Muscle layer of duodenum (tissue), 2 donors: ENCODE data around the gene FOXK1.

Experiments used
- H3K27ac ChIP-seq: one replicate; pipeline ENCODE4 v1.7.0; 2013; ENCODE audit warnings: mild to moderate bottlenecking, low read length
- H3K27me3 ChIP-seq: one replicate; pipeline ENCODE4 v1.7.0; 2013; ENCODE audit warnings: low read depth, mild to moderate bottlenecking, control low read depth, low read length
- H3K36me3 ChIP-seq, 2 donors: one replicate each; pipeline ENCODE4 v1.7.0; 2013; ENCODE audit warnings: low read length in 2 of 2, control low read depth in 1 of 2, mild to moderate bottlenecking in 1 of 2; ENCODE audit not compliant: insufficient read depth in 2 of 2, control insufficient read depth in 1 of 2
- H3K4me1 ChIP-seq, 2 donors: one replicate each; pipeline ENCODE4 v1.7.0; 2013; ENCODE audit warnings: low read length in 2 of 2, mild to moderate bottlenecking in 2 of 2, control low read depth in 1 of 2, moderate library complexity in 1 of 2; ENCODE audit not compliant: insufficient read depth in 2 of 2, control insufficient read depth in 1 of 2
- H3K4me3 ChIP-seq, 2 donors: one replicate each; pipeline ENCODE4 v1.7.0; 2013; ENCODE audit warnings: low read length in 2 of 2, low read depth in 1 of 2, mild to moderate bottlenecking in 1 of 2
- H3K9me3 ChIP-seq, 2 donors: one replicate each; pipeline ENCODE4 v1.7.0; 2013; ENCODE audit warnings: low read length in 2 of 2, control low read depth in 1 of 2, mild to moderate bottlenecking in 1 of 2; ENCODE audit not compliant: control insufficient read depth in 1 of 2
- donor health status: healthy.

Gene FOXK1

DNA sequence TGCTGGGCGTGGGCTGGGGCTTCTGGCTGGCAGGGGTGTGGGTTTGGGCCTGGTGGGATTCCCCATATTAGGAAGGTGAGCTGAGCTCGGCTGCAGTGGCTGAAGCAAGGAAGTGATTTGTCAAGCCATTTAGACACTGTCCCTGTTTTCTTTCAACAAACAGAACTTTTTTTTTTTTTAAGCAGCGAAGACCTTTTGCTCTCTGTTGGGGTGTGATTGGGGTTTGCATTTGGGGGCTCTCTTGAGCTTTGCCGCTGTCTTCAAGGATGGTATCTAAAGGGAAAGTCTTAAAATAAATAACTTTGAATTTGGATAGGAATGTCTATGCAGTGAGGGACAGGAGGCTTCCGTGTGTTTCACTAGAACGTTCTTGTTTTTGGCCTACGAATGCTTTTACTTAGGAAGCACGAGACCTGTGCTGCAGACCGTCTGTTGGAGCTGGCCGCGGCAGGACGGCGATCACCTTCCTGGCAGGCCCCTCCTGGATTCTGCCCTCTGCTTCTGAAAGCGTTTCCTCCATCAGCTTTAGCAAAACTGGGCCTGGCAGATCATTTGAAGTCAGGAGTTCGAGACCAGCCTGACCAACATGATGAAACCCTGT is 43.9 kb downstream of the FOXK1 start:
- Histone ChIP-seq H3K27ac (peak overlapping the region; percentile 92), H3K4me3 (peak overlapping the region; percentile 63 to 66), H3K36me3 (peaks cover 3 to 14% of the 10 kb centered on the region in 2 donors), H3K4me1 (peaks cover 5 to 36% of the 10 kb centered on the region in 2 donors), H3K27me3 (no peaks in the 10 kb centered on the region), H3K9me3 (no peaks in the 10 kb centered on the region)

DNA sequence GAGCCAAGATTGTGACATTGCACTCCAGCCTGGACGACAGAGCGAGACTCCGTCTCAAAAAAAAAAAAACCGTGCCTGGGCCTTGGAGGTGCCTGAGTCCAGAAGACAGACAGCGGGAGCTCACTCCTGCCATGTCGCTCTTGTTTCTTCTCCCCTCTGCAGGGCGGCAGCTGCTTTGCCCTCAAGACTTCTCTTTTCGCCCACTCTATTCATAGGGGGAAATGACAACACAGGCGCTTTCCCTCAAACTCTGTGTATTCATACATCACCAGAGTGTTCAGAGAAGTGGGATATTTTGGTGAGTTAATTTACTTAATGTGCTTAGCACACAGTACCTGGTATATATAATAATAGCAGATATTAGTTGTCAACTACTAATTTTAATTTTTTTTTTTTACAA is 44.5 kb downstream of the FOXK1 start:
- H3K4me1 ChIP-seq, result peaks cover 5 to 36% of the 10 kb centered on the region in 2 donors
- peaks cover 3 to 14% of the 10 kb centered on the region in 2 donors for H3K36me3 ChIP-seq
- no peak overlapping the region for H3K27ac ChIP-seq
- no peaks in the 10 kb centered on the region for H3K27me3 ChIP-seq
- H3K4me3 ChIP-seq, result peak overlapping the region in 1 of 2 donors; percentile 63
- H3K9me3 ChIP-seq, result no peaks in the 10 kb centered on the region

DNA sequence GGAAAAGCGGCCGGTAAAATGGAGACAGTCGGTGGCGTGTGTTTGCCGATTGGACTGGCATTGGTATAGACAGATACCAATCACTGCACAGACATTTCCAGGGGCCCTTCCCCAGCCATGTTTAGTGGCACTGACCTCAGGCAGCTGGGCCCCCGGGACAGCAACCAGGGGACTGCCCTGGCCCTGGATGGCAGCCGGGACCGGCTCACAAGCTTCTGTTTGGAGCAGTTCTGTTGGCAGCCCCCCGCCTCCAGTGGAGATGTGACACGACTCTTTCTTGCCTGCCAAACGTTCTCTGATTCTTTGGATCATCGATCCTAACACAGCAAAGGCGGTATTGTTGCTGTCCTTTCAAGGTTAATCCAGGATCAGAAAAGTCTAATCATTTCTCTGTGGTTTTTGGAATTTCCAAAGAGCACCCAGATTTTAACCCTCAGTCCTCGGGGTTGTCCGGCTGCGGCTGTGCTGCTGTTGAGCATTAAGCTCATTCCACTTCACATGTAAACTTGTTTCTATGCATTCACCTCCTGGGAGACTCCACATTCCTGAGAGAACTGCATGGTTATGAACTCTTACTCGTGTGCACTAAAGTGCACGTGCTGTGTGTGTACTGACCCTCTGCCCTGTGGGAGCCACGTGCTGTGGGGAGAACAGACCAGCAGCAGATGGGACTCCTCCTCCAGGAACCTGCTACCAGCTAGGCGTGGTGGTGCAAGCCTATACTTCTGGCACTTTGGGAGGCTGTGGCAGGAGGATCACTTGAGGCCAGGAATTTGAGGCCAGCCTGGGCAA is 46.0 kb downstream of the FOXK1 start:
- H3K27ac ChIP-seq, result no peak overlapping the region
- H3K27me3 ChIP-seq, result no peaks in the 10 kb centered on the region
- H3K36me3 ChIP-seq, result peaks cover 0 to 5% of the 10 kb centered on the region in 2 donors
- no peaks in the 10 kb centered on the region for H3K9me3 ChIP-seq
- H3K4me1 ChIP-seq, result peaks cover 5 to 27% of the 10 kb centered on the region in 2 donors
- H3K4me3 ChIP-seq, result no peak overlapping the region

- H3K27me3 ChIP-seq, result no peaks in the 10 kb centered on the region
Measured at GRCh38 chr7:4729266-4729665, 47.2 kb downstream of the FOXK1 start.

GRCh38 chr7:4730276-4730675 is 48.2 kb downstream of the FOXK1 start:
- H3K36me3 ChIP-seq, result peaks cover 0 to 4% of the 10 kb centered on the region in 2 donors
- no peak overlapping the region for H3K4me3 ChIP-seq
- no peak overlapping the region for H3K27ac ChIP-seq
- H3K9me3 ChIP-seq, result no peaks in the 10 kb centered on the region
- H3K27me3 ChIP-seq, result no peaks in the 10 kb centered on the region
- peaks cover 0 to 9% of the 10 kb centered on the region in 2 donors for H3K4me1 ChIP-seq

More at GRCh38 chr7:4729266-4729665, 47.2 kb downstream of the FOXK1 start:
- Histone ChIP-seq H3K36me3 (peaks cover 0 to 4% of the 10 kb centered on the region in 2 donors), H3K27ac (no peak overlapping the region), H3K4me3 (no peak overlapping the region), H3K4me1 (peaks cover 5 to 16% of the 10 kb centered on the region in 2 donors), H3K9me3 (no peaks in the 10 kb centered on the region)

DNA sequence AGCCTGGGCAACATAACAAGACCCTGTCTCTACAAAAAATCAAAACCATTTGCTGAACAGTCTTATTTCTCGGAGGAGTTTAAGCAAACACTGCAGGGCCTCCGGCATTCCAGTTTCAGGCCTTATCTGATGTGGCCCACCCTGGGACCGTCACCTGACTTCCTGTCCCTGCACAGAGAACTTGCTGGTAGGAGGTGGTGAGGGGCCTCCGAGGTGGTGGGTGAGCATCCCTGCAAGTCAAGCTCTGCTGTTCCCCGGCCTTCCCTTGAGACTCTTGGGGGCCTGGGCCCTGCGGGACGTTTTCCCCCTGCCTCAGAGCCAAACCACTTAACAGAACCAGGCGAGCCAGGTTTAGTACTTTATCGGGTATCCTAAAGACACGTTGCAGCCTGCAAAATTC is 48.9 kb downstream of the FOXK1 start:
- H3K36me3 ChIP-seq, result no peaks in the 10 kb centered on the region
- no peaks in the 10 kb centered on the region for H3K27me3 ChIP-seq
- no peaks in the 10 kb centered on the region for H3K9me3 ChIP-seq
- H3K27ac ChIP-seq, result no peak overlapping the region
- peaks cover 0 to 9% of the 10 kb centered on the region in 2 donors for H3K4me1 ChIP-seq
- no peak overlapping the region for H3K4me3 ChIP-seq

- no peaks in the 10 kb centered on the region for H3K36me3 ChIP-seq
- no peaks in the 10 kb centered on the region for H3K9me3 ChIP-seq
- H3K4me1 ChIP-seq, result peaks cover 0 to 2% of the 10 kb centered on the region in 2 donors
- no peak overlapping the region for H3K27ac ChIP-seq
- H3K4me3 ChIP-seq, result no peak overlapping the region
- no peaks in the 10 kb centered on the region for H3K27me3 ChIP-seq
Measured at GRCh38 chr7:4731803-4732202, 49.7 kb downstream of the FOXK1 start.

- H3K9me3 ChIP-seq, result no peaks in the 10 kb centered on the region
- no peaks in the 10 kb centered on the region for H3K36me3 ChIP-seq
- H3K27me3 ChIP-seq, result no peaks in the 10 kb centered on the region
- H3K4me3 ChIP-seq, result no peak overlapping the region
- H3K4me1 ChIP-seq, result peaks cover under 1 to 8% of the 10 kb centered on the region in 2 donors
- no peak overlapping the region for H3K27ac ChIP-seq
Measured at GRCh38 chr7:4733936-4734528, 51.9 kb downstream of the FOXK1 start.

- Histone ChIP-seq H3K27me3 (no peaks in the 10 kb centered on the region), H3K36me3 (no peaks in the 10 kb centered on the region), H3K9me3 (no peaks in the 10 kb centered on the region), H3K4me3 (no peak overlapping the region), H3K27ac (no peak overlapping the region), H3K4me1 (peaks cover 8 to 15% of the 10 kb centered on the region in 2 donors)
Measured at GRCh38 chr7:4734587-4735345, 52.7 kb downstream of the FOXK1 start.

GRCh38 chr7:4737300-4737699 is 55.2 kb downstream of the FOXK1 start:
- H3K27me3 ChIP-seq, result no peaks in the 10 kb centered on the region
- no peak overlapping the region for H3K4me3 ChIP-seq
- H3K36me3 ChIP-seq, result peaks cover 0 to 10% of the 10 kb centered on the region in 2 donors
- H3K4me1 ChIP-seq, result peaks cover 9 to 17% of the 10 kb centered on the region in 2 donors
- no peaks in the 10 kb centered on the region for H3K9me3 ChIP-seq
- H3K27ac ChIP-seq, result no peak overlapping the region
